OCI-M2 (cell line): ENCODE data around the gene GPRIN3.
"Not testable (repeated sequence)": the region's sequence is repeated elsewhere in the genome, so short reads cannot be mapped to it uniquely, and the experiment has no call there.

ENCODE experiments used
- DNase-seq: peaks from one replicate; lab custom pipeline; 2025; ENCODE audit not compliant: unreplicated experiment; lab: John Stamatoyannopoulos, UW

GPRIN3 gene

DNA sequence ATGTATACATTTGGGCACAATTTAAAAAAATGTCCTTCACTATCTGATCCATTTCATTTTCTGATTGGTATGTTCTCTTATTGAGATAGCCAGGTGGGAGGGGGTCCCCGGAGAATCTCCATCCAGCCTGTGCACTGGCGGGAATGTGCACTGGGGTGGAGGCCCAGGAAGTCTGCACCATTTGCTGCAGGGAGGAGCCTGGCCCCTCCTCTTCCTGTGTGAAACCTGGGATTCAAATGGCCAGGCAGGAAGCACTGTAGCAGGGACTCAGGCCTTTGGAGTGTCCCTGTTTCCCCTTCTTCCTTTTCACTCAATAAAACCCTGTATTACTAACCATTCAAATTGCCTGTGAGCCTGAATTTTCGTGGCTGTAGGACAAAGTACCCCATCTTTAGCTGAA, 44.3 kb downstream of the GPRIN3 start:
- no peak for DNase-seq

DNA sequence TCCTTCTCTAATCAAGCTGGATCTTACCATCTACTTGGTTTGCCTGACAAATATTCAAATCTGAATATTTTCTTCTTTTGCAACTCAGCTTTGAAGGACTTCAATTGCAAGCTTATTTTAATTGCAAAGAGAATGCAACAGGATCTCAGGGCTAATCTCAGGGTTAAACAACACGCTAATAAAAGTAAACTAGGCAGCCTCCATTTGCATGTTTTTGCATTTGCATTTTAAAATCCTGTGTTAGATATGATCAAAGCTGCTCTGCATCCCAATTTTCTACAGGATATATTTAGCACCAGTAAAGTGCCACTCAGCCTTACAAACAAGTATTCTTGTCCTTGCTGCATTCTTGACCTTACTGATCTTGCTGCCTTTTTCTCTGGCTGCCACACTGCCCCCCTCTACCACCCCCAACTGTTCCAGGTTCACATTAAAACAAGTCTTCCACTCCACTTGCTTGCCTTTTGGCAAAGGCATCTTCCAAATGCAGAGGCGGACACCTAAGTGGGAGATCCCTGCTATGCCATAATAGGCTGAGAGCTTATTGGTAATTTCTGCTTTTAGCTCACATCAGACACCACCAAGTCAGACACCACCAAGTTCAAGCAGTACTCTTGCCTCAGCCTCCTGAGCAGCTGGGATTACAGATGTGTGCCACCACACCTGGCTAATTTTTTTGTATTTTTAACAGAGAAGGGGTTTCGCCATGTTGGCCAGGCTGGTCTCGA, 48.1 kb downstream of the GPRIN3 start:
- DNase-seq = no peak

DNA sequence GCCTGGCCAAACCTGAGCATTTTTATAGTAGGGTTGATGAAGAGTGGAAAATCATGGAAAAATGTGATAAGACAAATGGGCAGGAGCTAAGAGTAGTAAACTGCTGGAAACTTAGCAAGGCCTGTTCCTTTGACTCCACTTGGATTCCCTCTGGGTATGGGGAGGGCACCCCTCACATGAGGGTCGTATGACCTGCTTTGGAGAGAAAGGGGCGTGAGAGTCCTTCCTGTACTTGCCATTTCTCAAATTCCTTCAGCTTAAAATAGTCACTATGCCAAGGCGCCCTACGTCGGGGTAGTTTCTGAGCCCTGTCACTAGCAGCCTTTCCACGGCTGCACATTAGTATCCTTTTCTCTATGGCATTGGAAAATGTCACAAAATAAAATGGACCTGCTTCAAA, 49.1 kb downstream of the GPRIN3 start:
- DNase-seq = no peak

DNA sequence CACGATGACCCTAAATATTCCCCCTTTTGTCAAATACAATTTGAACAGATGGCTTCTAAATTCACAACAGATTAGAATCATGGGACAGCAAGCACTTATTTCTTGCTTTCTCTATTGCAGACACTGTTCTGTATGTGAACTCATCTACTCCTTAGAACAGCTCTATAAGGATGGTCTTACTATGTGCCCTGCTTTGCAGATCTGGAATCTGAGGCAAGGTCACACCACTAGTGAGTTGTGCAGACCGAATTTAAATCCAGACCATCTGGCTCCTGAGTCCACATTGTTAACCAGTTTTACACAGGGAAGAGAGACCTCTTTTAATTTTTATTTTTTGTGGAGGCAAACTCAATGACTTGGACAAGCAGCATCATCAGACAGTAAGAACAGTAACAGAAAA, 50.2 kb downstream of the GPRIN3 start:
- no peak for DNase-seq

DNA sequence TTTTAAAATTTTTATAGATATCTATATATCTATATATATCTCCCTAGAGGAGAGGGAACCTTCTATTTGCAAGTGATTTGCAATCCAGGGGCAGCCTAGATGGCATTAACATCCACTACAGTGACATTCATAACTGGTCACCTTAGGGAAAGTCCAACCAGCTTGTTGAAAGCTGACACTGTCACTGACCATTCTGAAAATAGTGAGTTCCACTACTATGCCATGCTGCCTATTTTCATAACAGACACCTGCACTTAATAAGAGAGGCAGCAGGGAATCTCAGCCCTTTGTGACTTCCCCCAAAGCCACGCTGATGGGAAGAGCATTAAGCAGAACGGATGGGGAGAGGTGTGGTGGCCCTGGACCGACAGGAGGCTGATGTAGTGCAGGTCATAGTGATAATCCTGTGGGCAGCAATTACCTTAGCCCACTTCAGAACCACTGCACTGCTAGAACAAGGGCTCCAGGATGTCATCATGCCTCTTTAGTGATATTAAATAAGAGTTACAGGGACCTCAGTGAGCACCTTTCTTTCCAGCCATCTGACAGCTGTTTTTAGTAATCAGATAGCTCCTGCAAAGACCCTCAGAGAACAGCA, 51.3 kb downstream of the GPRIN3 start:
- DNase-seq = no peak

DNA sequence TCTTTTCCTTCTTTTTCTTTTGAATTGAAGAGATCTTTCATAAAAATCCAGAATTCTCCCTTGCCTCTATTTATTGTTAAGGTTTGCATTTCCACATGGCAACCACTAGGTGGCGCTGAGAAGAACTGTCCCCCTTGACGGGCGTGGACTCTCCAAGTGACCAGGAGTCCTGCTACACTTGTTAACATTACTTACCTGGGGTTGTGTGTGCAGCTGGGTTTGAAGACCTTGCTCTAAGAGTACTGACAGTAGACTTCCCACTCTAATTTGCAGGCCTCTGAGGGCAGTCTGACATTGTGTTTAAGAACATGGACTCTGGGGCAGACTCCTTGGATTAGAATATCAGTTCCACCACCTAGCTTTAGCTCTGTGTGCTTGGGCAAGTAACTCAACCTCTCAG, 52.8 kb downstream of the GPRIN3 start:
- DNase-seq = no peak

DNA sequence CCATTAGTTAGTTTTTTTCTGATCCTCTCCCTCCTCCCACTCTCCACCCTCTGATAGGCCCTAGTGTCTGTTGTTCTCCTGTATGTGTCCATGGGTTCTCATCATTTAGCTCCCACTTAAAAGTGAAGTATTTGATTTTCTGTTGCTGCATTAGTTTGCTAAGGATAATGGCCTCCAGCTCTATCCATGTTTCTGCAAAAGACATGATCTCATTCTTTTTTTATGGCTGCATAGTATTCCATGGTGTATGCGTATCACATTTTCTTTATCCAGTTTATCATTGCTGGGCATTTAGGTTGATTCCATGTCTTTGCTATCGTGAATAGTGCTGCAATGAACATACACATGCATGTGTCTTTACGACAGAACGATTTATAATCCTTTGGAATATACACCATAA, 53.3 kb downstream of the GPRIN3 start:
- DNase-seq = not testable (repeated sequence)

DNA sequence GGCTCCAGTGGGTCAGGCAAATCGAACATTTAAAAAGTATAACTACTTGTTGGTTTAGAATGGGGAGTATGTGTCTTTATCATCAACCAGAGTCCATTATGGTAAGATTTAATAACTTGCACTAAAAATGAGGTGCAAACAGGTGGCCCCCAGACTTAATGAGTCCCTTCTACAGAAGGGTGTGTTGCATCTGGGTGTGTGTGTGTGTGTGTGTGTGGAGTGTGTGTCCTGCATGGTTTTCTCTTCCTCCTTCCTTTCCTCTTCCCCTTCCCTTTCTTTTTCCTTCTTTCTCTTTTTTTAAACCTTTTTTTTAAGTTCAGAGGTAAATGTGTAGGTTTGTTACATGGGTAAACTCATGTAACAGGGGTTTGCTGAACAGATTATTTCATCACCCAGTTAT, 53.7 kb downstream of the GPRIN3 start:
- DNase-seq = no peak

DNA sequence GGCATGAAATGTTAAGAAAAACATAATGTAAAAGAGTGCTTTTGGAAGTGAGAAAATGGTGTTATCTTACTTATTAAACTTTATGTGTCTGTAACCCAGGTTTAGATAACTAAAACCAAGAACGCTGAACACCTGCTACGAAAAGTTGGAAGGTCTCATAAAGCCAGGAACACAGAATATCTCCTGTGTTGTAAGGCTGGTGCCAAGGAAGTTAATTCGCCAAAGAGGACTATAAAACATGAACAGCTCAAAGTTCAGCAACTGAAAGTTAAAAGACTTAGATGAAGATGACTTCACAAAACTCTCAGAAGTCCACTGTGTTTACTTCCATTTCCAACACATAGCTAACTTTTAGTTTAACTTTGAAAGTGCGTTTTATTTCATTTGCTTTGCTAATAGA, 54.3 kb downstream of the GPRIN3 start:
- DNase-seq = no peak

DNA sequence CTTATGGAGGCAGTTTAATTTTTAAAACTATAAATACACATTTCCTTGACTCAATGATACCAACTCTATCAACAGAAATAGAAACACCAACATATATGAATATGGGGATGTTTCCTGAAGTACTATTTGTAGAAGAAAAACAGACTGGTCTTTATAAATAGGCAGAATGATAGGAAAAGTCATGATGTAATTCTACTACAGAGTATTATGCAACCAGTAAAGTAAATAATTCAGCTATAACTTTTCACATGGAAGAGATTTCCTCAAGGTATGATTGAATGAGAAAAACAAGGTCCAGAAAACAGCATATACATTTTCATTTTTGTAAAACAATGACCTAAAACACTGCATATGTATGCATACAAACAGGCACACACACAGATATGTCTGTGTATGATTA, 56.2 kb downstream of the GPRIN3 start:
- DNase-seq = no peak

DNA sequence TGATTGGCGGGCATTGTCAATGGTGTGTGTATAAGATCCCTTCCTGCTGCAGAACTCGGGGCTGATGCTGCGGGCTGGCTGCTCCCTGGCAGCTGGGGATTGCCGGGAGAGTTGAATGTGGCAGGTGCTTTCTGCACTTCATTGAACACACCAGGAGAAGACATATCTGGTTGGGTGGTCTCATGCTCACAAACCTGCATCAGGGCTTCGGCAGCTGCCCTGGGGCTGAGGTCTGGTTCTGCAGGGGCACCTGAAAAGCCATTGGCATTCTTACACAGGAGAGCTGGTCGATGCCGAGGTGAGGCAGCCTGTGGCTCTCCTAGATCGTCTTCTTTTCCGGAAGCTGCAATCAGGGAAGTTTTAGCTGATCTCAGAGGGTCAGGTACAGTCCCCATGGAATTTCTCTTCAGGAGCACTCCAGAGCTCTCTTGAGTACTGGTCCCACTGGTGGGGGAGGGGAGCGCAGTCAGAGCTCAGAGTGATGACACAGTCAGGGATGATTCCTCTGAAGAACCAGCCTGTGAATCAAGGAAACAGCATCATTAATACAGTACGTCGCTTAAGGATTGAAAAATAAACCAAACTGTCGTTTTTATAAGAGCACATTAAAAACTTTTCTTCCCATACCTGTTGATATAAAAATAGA, 57.8 kb downstream of the GPRIN3 start:
- no peak for DNase-seq

DNA sequence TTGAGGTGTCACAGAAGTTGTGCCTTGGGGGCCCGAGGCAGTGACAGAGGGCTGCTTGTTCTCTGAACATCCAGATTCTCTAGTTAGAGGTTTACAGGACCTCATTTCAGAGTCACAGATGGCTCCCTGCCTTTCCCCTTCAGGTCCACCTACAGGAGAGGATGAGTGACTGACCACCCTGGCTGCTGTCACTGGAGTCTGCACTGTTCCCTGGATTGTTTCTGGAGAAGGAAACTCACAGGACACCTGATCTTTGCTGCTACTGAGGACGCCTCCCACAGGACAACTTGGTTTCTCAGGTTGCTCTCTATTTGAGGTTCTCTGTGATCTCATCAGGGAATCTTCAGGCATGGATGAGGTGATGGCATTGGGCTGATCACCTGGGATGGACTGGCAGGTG, 58.3 kb downstream of the GPRIN3 start:
- DNase-seq = no peak

DNA sequence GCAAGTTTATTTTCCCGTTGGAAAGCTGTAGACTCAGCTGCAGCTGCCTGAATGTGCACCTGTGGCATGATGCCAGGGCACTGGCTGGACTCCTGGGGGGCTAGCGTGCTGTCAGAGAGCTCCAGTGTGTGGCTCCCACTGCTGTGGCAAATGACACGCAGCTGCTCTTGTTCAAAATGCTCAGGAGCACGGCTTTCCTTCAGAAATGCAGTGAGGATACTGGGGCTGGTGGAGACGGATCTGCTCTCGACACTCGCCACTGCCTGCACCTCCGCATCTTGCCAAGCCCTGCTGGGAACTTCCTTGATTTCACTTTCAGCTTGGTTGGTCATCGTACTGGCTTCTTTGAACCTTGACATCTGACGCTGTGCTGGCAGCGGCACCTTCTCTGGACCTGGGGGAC, 58.7 kb downstream of the GPRIN3 start:
- no peak for DNase-seq

DNA sequence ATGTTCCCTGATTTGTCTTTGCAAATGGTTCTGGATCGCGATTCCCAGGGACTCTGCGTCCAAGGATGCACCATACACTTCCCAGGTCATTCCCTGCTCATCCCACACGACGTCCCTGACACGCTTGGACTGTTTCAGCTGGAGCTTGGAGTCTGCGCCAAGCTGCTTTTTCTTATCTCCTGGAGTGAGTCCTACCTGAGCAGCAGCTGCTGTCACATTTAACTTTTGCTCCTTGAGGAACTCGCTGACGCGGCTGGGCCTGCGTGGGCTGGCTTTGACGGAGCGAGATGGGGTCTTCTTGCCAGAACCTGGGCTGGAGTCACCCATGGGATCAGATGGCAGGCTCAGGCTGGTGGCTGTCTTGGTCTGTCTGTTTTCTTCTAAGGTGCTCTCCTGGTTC, 59.6 kb downstream of the GPRIN3 start:
- DNase-seq = no peak

DNA sequence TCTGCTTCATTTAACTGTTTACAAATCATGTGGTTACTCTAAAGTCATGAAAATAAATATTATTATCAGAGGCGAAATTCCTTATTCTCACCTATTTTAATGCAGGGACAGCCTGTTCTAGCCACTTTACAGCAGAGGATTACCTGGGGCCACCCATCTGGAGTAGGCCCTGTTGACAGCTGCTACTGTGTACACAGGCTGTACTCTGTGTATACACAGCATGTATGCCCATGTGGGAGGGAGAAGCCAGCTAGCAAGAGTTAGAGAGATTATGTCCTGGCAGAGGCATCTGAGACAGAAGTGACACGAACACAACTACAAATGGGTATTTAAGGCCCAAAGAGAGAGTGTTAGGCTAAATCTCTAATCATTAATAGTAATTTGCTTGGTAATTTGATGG, 62.1 kb downstream of the GPRIN3 start:
- DNase-seq = no peak

DNA sequence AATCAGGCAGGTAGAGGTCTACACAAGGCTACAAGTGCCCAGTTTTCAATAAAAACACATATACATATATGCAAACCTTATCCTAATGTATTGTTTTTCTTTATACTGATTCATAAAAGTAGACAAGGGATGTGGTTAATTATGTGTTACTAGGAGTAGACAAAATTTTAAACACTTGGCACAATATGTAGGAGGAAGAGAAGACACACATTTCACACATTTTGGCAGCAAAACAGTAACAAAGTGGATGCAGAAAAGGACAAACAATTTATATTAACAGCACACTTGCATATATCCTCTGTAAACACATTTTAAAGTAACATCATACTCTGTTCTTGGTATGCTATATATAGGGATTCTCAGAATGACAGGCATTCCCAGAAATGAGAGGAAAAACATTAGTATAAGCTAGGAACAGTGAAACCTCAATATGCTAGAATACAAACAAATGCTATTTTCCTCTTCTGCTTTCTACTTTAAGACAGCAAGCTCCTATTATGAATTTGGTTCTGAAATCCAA, 63.8 kb downstream of the GPRIN3 start:
- DNase-seq = no peak

DNA sequence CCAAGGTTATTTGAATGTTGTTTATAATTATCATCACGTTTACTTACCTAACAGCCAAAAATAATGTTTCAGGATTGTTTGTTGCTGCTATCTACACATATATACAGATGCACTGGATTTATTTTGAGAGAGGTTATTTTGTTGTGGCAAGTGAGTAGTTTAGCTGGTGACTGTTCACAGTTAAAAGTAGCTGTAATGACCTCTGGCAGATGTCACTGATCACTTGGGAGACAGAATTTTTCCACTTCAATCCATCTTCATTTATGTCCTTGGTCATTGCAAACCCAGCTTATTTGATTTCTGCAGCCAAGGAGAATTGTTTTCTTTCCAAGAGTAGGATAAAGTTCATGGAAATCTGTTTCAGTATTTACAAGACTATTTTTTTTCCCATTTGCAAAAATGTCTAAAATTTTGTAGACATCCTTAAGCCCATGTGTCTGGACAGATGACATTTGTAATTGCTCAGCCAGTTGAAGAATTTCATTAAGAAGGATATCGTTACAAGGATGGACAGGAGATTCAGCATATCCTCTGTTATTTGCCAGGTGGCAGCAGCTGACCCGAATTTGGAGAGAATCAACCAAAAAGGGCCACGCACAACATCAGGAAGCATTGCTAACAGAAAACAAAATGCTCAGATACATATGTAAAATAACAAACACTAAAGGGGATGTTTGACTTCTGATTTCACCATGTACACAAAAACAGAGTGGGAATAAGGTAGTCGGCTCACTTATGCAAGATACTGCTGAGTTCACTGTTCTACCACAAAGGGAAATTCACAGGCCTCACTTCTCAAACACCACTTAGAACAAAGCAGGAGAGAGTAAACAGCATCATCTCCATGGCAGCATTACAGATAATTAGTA, 64.5 kb downstream of the GPRIN3 start:
- no peak for DNase-seq

DNA sequence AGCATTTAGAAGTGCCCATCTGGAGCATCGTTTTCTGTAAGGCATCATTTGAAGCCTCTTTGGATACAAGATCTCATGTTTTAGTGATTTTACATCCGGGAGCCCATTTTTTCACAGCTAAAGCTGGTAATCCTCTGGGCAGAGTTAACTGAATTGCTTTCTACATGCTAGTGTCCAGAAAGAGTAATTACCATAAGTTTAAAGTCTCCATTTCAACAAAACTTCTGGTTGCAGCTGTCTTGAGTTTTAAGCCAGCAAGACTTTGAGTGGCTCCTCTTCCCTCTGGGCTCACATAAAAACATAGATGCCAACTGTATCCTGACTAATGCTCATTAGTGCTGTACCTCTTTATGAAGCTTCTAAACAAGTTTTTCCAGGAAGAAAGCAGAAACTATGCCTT, 65.4 kb downstream of the GPRIN3 start:
- no peak for DNase-seq

DNA sequence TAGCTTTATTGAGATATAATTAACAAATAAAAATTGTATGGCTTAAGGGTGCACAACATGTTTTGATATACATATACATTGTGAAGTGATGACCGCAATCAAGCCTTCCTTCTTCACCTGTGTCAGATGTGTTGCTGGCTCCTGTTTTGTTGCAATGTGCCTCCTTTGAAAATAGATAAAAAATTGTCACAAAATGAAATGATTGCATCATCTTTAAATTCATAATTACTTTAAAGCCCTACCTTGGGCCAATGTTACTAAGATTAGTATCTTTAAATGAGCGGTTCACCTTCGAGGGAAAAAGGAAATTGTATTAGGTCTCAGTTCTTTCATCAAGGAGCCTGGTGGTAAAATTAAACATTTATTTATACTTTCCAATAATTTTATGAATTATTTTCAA, 77.3 kb downstream of the GPRIN3 start:
- no peak for DNase-seq

DNA sequence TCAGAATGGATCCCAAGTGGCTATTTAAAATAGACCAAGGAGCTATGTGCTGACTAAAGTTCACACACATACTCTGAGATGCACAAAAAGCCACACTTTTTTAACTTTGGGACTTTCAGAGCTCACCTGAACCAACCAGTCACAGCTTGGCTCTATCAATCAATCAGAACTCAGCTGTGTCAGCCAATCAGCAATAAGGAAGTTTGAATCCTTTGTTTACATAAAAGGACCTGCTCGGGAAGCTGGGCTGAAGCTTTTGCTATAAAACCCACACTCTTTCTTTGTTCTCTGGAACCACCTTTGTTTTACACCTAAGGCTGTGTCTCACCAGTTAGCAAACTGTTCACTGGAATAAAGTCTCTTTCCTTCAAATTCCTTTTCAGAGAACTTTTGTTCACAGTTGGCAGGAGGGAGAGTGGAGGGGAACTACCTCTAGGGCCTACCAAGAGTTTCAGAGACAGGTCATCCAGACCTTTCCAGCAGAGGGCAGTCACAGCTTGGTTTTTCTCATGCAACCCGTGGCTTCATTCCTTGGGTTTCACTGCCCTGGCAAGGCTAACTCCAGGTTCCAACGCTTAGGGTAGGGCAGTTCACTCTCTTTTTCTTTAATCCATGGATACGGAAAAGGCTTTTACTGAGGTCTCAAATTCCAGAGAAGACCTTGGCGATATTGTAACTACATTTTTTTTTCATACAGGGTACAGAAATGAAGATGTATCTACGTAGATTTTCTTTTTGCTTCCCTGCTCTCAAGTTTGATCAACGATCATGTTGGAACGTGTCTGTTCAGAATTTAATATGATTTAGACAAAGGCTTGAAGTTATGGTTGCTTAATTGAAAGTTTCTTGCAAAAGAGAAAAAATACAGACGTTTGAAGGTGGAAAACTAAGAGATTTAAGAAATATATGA, 80.7 kb downstream of the GPRIN3 start:
- DNase-seq = peak; percentile 38
